IPS-20b (cell line): ENCODE data around the gene ZBED4.
A peak's percentile ranks its signal among the peaks of the same experiment; 100 is the strongest.
"Not testable (repeated sequence)": the region's sequence is repeated elsewhere in the genome, so short reads cannot be mapped to it uniquely, and the experiment has no call there.

Experiments used
- H3K27ac ChIP-seq: one replicate; pipeline ENCODE4 v1.5.1; 2013; ENCODE audit warnings: low read length
- H3K27me3 ChIP-seq: 2 replicates; pipeline ENCODE4 v1.6.1; 2013; ENCODE audit warnings: mild to moderate bottlenecking, low read length, inconsistent platforms; ENCODE audit not compliant: insufficient read depth
- H3K36me3 ChIP-seq: 2 replicates; pipeline ENCODE4 v1.6.1; 2013; ENCODE audit warnings: low read depth, mild to moderate bottlenecking, inconsistent platforms, low read length, moderate library complexity; ENCODE audit not compliant: insufficient read depth
- H3K4me1 ChIP-seq: 2 replicates; pipeline ENCODE4 v1.6.1; 2013; ENCODE audit warnings: mild to moderate bottlenecking, control low read depth, inconsistent platforms, low read length, moderate library complexity; ENCODE audit not compliant: insufficient read depth
- H3K4me3 ChIP-seq: 2 replicates; pipeline ENCODE4 v1.5.1; 2013; ENCODE audit warnings: mild to moderate bottlenecking, low read length, inconsistent platforms
- H3K9ac ChIP-seq: 2 replicates; pipeline ENCODE4 v1.6.1; 2013; ENCODE audit warnings: low read depth, mild to moderate bottlenecking, inconsistent platforms, low read length, moderate library complexity
- H3K9me3 ChIP-seq: 2 replicates; pipeline ENCODE4 v1.6.1; 2013; ENCODE audit warnings: mild to moderate bottlenecking, low read depth, low read length, inconsistent platforms; ENCODE audit not compliant: insufficient read depth

ZBED4 gene

GRCh38 chr22:49817359-49817758 lies 36.3 kb upstream of the ZBED4 start:
- no peaks in the 10 kb centered on the region for H3K9me3 ChIP-seq
- no peaks in the 10 kb centered on the region for H3K4me1 ChIP-seq
- H3K36me3 ChIP-seq = peaks cover 84% of the 10 kb centered on the region
- no peak overlapping the region for H3K27ac ChIP-seq
- no peak overlapping the region for H3K4me3 ChIP-seq
- H3K27me3 ChIP-seq = no peaks in the 10 kb centered on the region
- no peak overlapping the region for H3K9ac ChIP-seq

DNA sequence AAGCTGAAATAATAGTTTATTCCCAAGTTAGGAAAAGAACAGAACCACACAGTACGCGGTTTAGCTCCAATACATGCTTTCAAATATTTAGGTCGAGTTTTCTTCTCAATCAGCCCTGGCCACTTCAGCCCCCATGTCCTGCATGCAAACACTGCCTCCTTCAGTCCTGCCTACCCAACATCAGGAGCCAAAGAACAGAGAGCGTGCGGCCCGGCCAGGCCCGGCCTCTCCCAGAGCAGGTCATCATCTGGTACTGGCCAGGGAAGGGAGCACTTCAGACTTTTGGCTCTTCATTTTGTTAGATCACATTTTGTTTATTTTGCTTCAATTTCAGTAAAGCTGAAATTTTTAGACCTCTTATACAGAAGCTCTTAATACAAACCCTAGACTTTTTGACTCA lies 32.7 kb upstream of the ZBED4 start:
- no peaks in the 10 kb centered on the region for H3K27me3 ChIP-seq
- peaks cover 92% of the 10 kb centered on the region for H3K36me3 ChIP-seq
- no peak overlapping the region for H3K9ac ChIP-seq
- H3K4me1 ChIP-seq = 0 out of 2 replicates have a peak, but pooled peaks cover 4% of the 10 kb centered on the region
- no peak overlapping the region for H3K4me3 ChIP-seq
- no peaks in the 10 kb centered on the region for H3K9me3 ChIP-seq
- H3K27ac ChIP-seq = no peak overlapping the region

GRCh38 chr22:49821741-49822140 lies 31.9 kb upstream of the ZBED4 start:
- H3K27ac ChIP-seq, H3K4me1 ChIP-seq, H3K4me3 ChIP-seq, H3K27me3 ChIP-seq, H3K9me3 ChIP-seq, H3K9ac ChIP-seq: not testable (repeated sequence)
- peaks cover 85% of the 10 kb centered on the region for H3K36me3 ChIP-seq

DNA sequence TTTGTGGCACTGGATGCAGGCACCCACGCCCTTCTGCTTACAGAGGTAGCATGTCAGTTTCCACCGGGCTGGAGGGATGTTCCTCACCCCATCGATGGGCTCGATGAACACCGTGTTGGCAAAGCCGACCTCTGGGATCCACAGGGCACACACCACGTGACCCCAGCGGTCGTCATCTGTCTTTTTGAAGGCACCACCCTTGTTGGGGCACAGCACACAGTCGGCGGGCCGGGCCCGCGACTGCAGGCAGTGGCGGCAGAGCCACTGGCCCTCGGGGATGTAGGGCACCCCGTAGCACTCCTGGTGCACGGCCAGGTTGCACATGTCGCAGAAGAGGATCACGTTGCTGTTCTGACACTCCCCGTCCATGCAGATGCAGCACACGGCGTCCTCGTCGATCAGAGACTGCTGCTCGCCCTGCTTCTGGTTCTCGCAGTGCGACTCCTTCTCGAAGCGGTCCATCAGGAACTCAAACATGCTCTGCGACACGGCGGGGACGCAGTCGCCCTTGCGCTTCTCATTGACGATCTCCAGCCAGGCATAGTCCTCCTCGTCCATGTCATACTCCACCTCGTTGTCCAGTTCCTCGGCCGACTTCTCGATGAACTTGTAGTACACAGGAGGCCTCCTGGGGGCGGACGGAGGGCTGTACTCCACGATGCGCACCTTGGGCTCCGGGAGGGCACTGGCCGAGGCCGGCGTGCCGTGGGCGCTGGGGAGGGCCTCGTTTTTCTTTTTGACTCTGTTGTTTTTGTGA lies 30.2 kb upstream of the ZBED4 start:
- Histone ChIP-seq H3K9me3 (no peaks in the 10 kb centered on the region), H3K27ac (no peak overlapping the region), H3K9ac (no peak overlapping the region), H3K36me3 (peaks cover 68% of the 10 kb centered on the region), H3K27me3 (no peaks in the 10 kb centered on the region), H3K4me1 (0 out of 2 replicates have a peak, but pooled peaks cover 4% of the 10 kb centered on the region), H3K4me3 (no peak overlapping the region)

DNA sequence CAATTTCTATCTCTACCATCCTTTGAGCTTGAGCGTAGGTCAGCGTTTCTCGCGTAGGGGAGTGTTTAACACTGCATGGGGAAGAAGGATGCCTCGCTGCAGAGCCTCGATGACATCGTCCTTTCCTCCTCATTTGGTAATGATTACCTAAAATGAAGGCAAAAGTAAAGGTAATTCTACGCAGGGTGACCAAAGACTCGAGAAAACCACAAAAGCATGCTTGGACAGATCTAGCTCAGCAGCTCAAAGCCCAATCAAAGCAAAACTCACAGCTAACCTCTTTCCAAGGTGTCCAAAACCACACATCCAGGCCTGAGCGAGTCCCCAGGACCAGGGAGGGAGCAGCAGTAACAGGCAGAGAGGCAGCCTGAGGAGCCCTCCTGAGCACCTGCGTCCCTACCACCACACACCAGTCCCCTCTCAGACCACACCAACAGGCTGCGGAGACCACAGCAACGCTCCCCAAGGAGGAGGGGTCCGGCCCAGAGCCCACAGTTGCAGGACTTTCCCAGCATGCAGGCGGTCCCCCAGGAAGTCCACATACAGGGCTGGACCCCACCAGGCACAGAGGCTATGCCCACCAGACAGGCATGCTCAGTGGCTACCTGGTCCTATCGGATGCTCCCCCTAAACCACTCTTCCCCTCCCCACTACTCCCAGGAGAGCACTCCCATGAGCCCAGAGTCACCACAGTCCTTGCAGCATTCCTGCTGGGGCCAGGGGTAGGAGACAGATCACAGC lies 29.3 kb upstream of the ZBED4 start:
- H3K27ac ChIP-seq = no peak overlapping the region
- no peak overlapping the region for H3K4me3 ChIP-seq
- H3K27me3 ChIP-seq = no peaks in the 10 kb centered on the region
- H3K9ac ChIP-seq = no peak overlapping the region
- peaks cover 59% of the 10 kb centered on the region for H3K36me3 ChIP-seq
- H3K4me1 ChIP-seq = 0 out of 2 replicates have a peak, but pooled peaks cover 4% of the 10 kb centered on the region
- H3K9me3 ChIP-seq = 0 out of 2 replicates have a peak, but pooled peaks cover 1% of the 10 kb centered on the region

GRCh38 chr22:49824936-49825335 lies 28.7 kb upstream of the ZBED4 start:
- Histone ChIP-seq H3K4me1 (0 out of 2 replicates have a peak, but pooled peaks cover 4% of the 10 kb centered on the region), H3K9ac (no peak overlapping the region), H3K9me3 (0 out of 2 replicates have a peak, but pooled peaks cover 6% of the 10 kb centered on the region), H3K4me3 (no peak overlapping the region), H3K27me3 (no peaks in the 10 kb centered on the region), H3K27ac (no peak overlapping the region), H3K36me3 (peaks cover 56% of the 10 kb centered on the region)

GRCh38 chr22:49825436-49825835 lies 28.2 kb upstream of the ZBED4 start:
- Histone ChIP-seq H3K4me1 (0 out of 2 replicates have a peak, but pooled peaks cover 4% of the 10 kb centered on the region), H3K27me3 (no peaks in the 10 kb centered on the region), H3K4me3 (peak overlapping the region; percentile 84), H3K27ac (no peak overlapping the region), H3K36me3 (peaks cover 51% of the 10 kb centered on the region), H3K9ac (peak overlapping the region; percentile 85; the same call in 1 of the 2 replicates), H3K9me3 (peaks cover 6% of the 10 kb centered on the region; the same call in 1 of the 2 replicates)

GRCh38 chr22:49825944-49826602 lies 27.6 kb upstream of the ZBED4 start:
- Histone ChIP-seq H3K4me3 (peak overlapping the region; percentile 84), H3K27ac (no peak overlapping the region), H3K9ac (peak overlapping the region; percentile 85; the same call in 1 of the 2 replicates), H3K4me1 (0 out of 2 replicates have a peak, but pooled peaks cover 4% of the 10 kb centered on the region), H3K36me3 (peaks cover 45% of the 10 kb centered on the region), H3K27me3 (no peaks in the 10 kb centered on the region), H3K9me3 (peaks cover 12% of the 10 kb centered on the region; the same call in 1 of the 2 replicates)

- Histone ChIP-seq H3K27ac (no peak overlapping the region), H3K4me1 (0 out of 2 replicates have a peak, but pooled peaks cover 4% of the 10 kb centered on the region), H3K27me3 (no peaks in the 10 kb centered on the region), H3K9ac (peak overlapping the region; percentile 85), H3K9me3 (peaks cover 19% of the 10 kb centered on the region), H3K36me3 (peaks cover 38% of the 10 kb centered on the region), H3K4me3 (peak overlapping the region; percentile 84)
Observed at GRCh38 chr22:49826603-49827270, 26.9 kb upstream of the ZBED4 start.

GRCh38 chr22:49827271-49827852 lies 26.3 kb upstream of the ZBED4 start:
- no peaks in the 10 kb centered on the region for H3K27me3 ChIP-seq
- H3K27ac ChIP-seq = no peak overlapping the region
- H3K36me3 ChIP-seq = peaks cover 32% of the 10 kb centered on the region
- peak overlapping the region; percentile 84; the same call in 1 of the 2 replicates for H3K4me3 ChIP-seq
- H3K4me1 ChIP-seq = 0 out of 2 replicates have a peak, but pooled peaks cover 4% of the 10 kb centered on the region
- peak overlapping the region; percentile 85; the same call in 1 of the 2 replicates for H3K9ac ChIP-seq
- H3K9me3 ChIP-seq = peaks cover 21% of the 10 kb centered on the region
